ENCODE results near the gene ZNHIT3.

ZNHIT3 gene

DNA sequence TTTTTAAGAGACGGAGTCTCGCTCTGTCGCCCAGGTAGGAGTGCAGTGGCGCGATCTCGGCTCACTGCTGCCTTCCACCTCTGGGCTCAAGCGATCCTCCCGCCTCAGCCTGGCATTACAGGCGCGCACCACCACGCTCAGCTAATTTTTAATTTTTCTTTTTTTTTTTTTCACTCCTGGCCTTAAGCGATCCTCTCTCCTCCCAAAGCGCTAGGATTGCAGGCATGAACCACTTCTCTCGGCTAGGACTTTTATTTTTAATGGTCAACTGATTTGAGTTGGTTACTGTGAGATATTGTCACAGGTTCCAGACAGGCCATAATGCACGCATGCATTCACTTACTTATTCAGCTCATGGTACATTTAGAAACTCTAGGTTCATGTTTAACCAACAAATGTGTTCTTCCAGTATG lies 49.2 kb downstream of the ZNHIT3 start:
- Histone ChIP-seq H3F3A (ENCODE audit: control insufficient read depth, insufficient read depth) (peaks cover 29% of the 10 kb centered on the region), H3K4me1 (ENCODE audit: control insufficient read depth, low read length) (peaks cover 37% of the 10 kb centered on the region), H4K20me1 (ENCODE audit: control insufficient read depth, insufficient read depth, low read depth, low read length) (no peaks in the 10 kb centered on the region), H3K27me3 (ENCODE audit: control insufficient read depth, low read length) (no peaks in the 10 kb centered on the region), H3K4me2 (ENCODE audit: low read length) (peak overlapping the region; percentile 89), H3K79me2 (ENCODE audit: control insufficient read depth, low read length) (peaks cover 67% of the 10 kb centered on the region), H3K9me3 (ENCODE audit: control insufficient read depth, insufficient read depth, low read length) (no peaks in the 10 kb centered on the region), H3K27ac (ENCODE audit: low read depth, low read length) (peak overlapping the region; percentile 80), H3K36me3 (ENCODE audit: control insufficient read depth, low read length) (peaks cover 72% of the 10 kb centered on the region), H3K4me3 (ENCODE audit: low read length) (peak overlapping the region; percentile 97), H3K9me2 (replicated peaks; ENCODE audit: control insufficient read depth, low read length) (no peaks in the 10 kb centered on the region)
- TF ChIP-seq, protein P1, sequence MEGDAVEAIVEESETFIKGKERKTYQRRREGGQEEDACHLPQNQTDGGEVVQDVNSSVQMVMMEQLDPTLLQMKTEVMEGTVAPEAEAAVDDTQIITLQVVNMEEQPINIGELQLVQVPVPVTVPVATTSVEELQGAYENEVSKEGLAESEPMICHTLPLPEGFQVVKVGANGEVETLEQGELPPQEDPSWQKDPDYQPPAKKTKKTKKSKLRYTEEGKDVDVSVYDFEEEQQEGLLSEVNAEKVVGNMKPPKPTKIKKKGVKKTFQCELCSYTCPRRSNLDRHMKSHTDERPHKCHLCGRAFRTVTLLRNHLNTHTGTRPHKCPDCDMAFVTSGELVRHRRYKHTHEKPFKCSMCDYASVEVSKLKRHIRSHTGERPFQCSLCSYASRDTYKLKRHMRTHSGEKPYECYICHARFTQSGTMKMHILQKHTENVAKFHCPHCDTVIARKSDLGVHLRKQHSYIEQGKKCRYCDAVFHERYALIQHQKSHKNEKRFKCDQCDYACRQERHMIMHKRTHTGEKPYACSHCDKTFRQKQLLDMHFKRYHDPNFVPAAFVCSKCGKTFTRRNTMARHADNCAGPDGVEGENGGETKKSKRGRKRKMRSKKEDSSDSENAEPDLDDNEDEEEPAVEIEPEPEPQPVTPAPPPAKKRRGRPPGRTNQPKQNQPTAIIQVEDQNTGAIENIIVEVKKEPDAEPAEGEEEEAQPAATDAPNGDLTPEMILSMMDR (IDR thresholded peaks at IDR 0.05; ENCODE audit: low read depth, low read length, poor library complexity, severe bottlenecking) = no peak
- TF ChIP-seq EZH2phosphoT487 (IDR thresholded peaks at IDR 0.05; ENCODE audit: borderline replicate concordance, low read length) = no peak

DNA sequence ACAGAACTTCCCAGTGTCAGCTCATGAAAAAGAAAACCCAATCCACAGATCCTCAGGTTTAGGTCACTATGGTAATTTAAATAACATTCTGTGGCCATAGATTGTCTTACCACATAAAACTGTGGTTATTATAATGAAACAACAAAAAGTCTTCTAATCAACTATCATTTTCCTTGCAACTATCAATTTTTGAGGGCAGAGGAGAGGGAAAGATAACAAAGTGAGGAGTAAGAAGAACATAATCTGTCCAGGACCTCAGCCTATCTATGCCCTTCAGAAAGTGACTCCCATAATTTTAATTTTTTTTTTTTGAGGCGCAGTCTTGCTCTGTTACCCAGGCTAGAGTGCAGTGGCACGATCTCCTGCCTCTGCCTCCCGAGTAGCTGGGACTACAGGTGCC lies 54.2 kb downstream of the ZNHIT3 start:
- Histone ChIP-seq H3K36me3 (ENCODE audit: control insufficient read depth, low read length) (peaks cover 43% of the 10 kb centered on the region), H3K4me2 (ENCODE audit: low read length) (no peak overlapping the region), H3F3A (ENCODE audit: control insufficient read depth, insufficient read depth) (peaks cover 36% of the 10 kb centered on the region), H3K9me3 (ENCODE audit: control insufficient read depth, insufficient read depth, low read length) (no peaks in the 10 kb centered on the region), H3K27ac (ENCODE audit: low read depth, low read length) (no peak overlapping the region), H3K4me1 (ENCODE audit: control insufficient read depth, low read length) (peaks cover 26% of the 10 kb centered on the region), H3K4me3 (ENCODE audit: low read length) (no peak overlapping the region), H3K27me3 (ENCODE audit: control insufficient read depth, low read length) (no peaks in the 10 kb centered on the region), H4K20me1 (ENCODE audit: control insufficient read depth, insufficient read depth, low read depth, low read length) (no peaks in the 10 kb centered on the region), H3K9me2 (replicated peaks; ENCODE audit: control insufficient read depth, low read length) (no peaks in the 10 kb centered on the region), H3K79me2 (ENCODE audit: control insufficient read depth, low read length) (peaks cover 59% of the 10 kb centered on the region)
- TF ChIP-seq, protein P1 (IDR thresholded peaks at IDR 0.05; ENCODE audit: low read depth, low read length, poor library complexity, severe bottlenecking) = no peak
- TF ChIP-seq EZH2phosphoT487 (IDR thresholded peaks at IDR 0.05; ENCODE audit: borderline replicate concordance, low read length) = no peak

DNA sequence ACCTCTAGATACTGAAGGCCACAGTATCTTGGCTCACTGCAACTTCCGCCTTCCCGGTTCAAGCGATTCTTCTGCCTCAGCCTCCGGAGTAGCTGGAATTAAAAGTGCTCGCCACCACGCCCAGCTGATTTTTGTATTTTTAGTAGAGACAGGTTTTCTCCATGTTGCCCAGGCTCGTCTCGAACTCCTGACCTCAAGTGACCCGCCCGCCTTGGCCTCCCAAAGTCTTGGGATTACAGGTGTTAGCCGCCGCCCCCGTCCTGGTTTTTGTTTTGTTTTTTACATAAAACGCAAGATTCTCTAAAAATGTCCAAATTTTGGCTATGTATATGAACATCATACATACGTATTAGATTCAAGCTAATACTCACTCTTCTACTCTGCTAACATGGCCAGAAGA lies 56.3 kb downstream of the ZNHIT3 start:
- H3F3A ChIP-seq (ENCODE audit: control insufficient read depth, insufficient read depth) = peaks cover 36% of the 10 kb centered on the region
- no peak for TF ChIP-seq EZH2phosphoT487 (IDR thresholded peaks at IDR 0.05; ENCODE audit: borderline replicate concordance, low read length)
- TF ChIP-seq, protein P1 (IDR thresholded peaks at IDR 0.05; ENCODE audit: low read depth, low read length, poor library complexity, severe bottlenecking) = no peak
- H3K9me2 ChIP-seq (replicated peaks; ENCODE audit: control insufficient read depth, low read length) = no peaks in the 10 kb centered on the region
- H3K36me3 ChIP-seq (ENCODE audit: control insufficient read depth, low read length) = peaks cover 43% of the 10 kb centered on the region
- no peak overlapping the region for H3K4me3 ChIP-seq (ENCODE audit: low read length)
- peaks cover 18% of the 10 kb centered on the region for H3K4me1 ChIP-seq (ENCODE audit: control insufficient read depth, low read length)
- peaks cover 58% of the 10 kb centered on the region for H3K79me2 ChIP-seq (ENCODE audit: control insufficient read depth, low read length)
- no peak overlapping the region for H3K27ac ChIP-seq (ENCODE audit: low read depth, low read length)
- H3K9me3 ChIP-seq (ENCODE audit: control insufficient read depth, insufficient read depth, low read length) = no peaks in the 10 kb centered on the region
- H4K20me1 ChIP-seq (ENCODE audit: control insufficient read depth, insufficient read depth, low read depth, low read length) = peaks cover 14% of the 10 kb centered on the region; the same call in 1 of the 2 replicates
- H3K4me2 ChIP-seq (ENCODE audit: low read length) = peak overlapping the region; percentile 81; the same call in 1 of the 2 replicates
- H3K27me3 ChIP-seq (ENCODE audit: control insufficient read depth, low read length) = no peaks in the 10 kb centered on the region

DNA sequence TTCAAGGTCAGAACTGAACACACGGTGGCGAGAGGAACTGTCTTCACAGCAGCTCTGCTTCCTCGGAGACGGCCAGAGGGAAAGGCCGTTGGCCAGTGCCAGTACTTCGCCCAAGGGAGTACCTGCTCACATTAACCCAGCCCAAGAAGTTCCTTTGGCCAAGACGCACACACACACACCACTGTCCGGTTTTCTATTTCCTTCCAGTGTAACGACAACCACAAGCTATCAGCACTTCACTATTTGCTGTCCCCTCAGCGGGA lies 57.5 kb downstream of the ZNHIT3 start:
- Histone ChIP-seq H3K36me3 (ENCODE audit: control insufficient read depth, low read length) (peaks cover 40% of the 10 kb centered on the region), H3K9me3 (ENCODE audit: control insufficient read depth, insufficient read depth, low read length) (no peaks in the 10 kb centered on the region), H3K4me3 (ENCODE audit: low read length) (peak overlapping the region; percentile 100), H3K79me2 (ENCODE audit: control insufficient read depth, low read length) (peaks cover 63% of the 10 kb centered on the region), H3K4me1 (ENCODE audit: control insufficient read depth, low read length) (peaks cover 26% of the 10 kb centered on the region), H3K4me2 (ENCODE audit: low read length) (peak overlapping the region; percentile 81), H3K9me2 (replicated peaks; ENCODE audit: control insufficient read depth, low read length) (no peaks in the 10 kb centered on the region), H3K27ac (ENCODE audit: low read depth, low read length) (peak overlapping the region; percentile 89), H3K27me3 (ENCODE audit: control insufficient read depth, low read length) (no peaks in the 10 kb centered on the region), H3F3A (ENCODE audit: control insufficient read depth, insufficient read depth) (peaks cover 35% of the 10 kb centered on the region), H4K20me1 (ENCODE audit: control insufficient read depth, insufficient read depth, low read depth, low read length) (peaks cover 19% of the 10 kb centered on the region; the same call in 1 of the 2 replicates)
- TF ChIP-seq, protein P1 (IDR thresholded peaks at IDR 0.05; ENCODE audit: low read depth, low read length, poor library complexity, severe bottlenecking) = peak; percentile 37
- no peak for TF ChIP-seq EZH2phosphoT487 (IDR thresholded peaks at IDR 0.05; ENCODE audit: borderline replicate concordance, low read length)

Measured in DOHH2 (cell line).